Keratinocyte (primary cell): Measurements from ENCODE around the gene LHFPL2. TPM values are rescaled to one million over a fixed set of nuclear protein-coding genes. Genes with fewer than 3 reads are reported as not detected.

Experiments
- DNase-seq: peaks from one replicate; pipeline ENCODE4 v3.0.0-alpha.2; 2011; ENCODE audit warnings: low read depth, missing footprints, low spot score
- FAIRE-seq: peaks from 2 replicates; lab custom pipeline; 2011; peaks lifted over from hg19 to GRCh38; lab: Jason Lieb, UNC
- H2AFZ ChIP-seq: 2 replicates; pipeline ENCODE4 v1.6.0; 2012; ENCODE audit warnings: low read length, control low read depth, inconsistent platforms; ENCODE audit not compliant: control insufficient read depth
- H3K27ac ChIP-seq: 2 replicates; pipeline ENCODE4 v1.5.1; 2011; ENCODE audit warnings: low read length; ENCODE audit not compliant: control insufficient read depth, insufficient read depth
- H3K27me3 ChIP-seq: 3 replicates; pipeline ENCODE4 v1.6.0; 2011; ENCODE audit warnings: low read length; ENCODE audit not compliant: control insufficient read depth, insufficient read depth; ENCODE audit errors: extremely low read depth
- H3K36me3 ChIP-seq, 2 experiments: 2 replicates in 1 of 2; 3 replicates in 1 of 2; pipeline ENCODE4 v1.5.1; 2011; ENCODE audit warnings: low read length in 2 of 2, mild to moderate bottlenecking in 1 of 2; ENCODE audit not compliant: control insufficient read depth in 2 of 2, insufficient read depth in 2 of 2; ENCODE audit errors: extremely low read depth in 1 of 2
- H3K4me1 ChIP-seq: 3 replicates; pipeline ENCODE4 v1.5.1; 2011; ENCODE audit warnings: low read length; ENCODE audit not compliant: control insufficient read depth, insufficient read depth; ENCODE audit errors: extremely low read depth
- H3K4me2 ChIP-seq: 3 replicates; pipeline ENCODE4 v1.6.0; 2011; ENCODE audit warnings: low read depth, low read length; ENCODE audit not compliant: control insufficient read depth, insufficient read depth; ENCODE audit errors: extremely low read depth
- H3K4me3 ChIP-seq, 3 experiments: fragments of 200-600 bp in 1 of 3; sonication (generic) in 1 of 3; 2 replicates in 2 of 3; 3 replicates in 1 of 3; pipeline ENCODE4 v1.5.1; 2011 to 2016; ENCODE audit warnings: low read length in 3 of 3, mild to moderate bottlenecking in 3 of 3, control low read depth in 2 of 3, inconsistent platforms in 1 of 3, low read depth in 1 of 3, mixed read lengths in 1 of 3, mixed run types in 1 of 3, moderate library complexity in 1 of 3; ENCODE audit not compliant: control insufficient read depth in 2 of 3, insufficient read depth in 2 of 3; ENCODE audit errors: extremely low read depth in 1 of 3
- H3K79me2 ChIP-seq: 2 replicates; pipeline ENCODE4 v1.6.0; 2012; ENCODE audit warnings: low read length; ENCODE audit not compliant: control insufficient read depth, insufficient read depth
- H3K9ac ChIP-seq: 3 replicates; pipeline ENCODE4 v1.6.0; 2011; ENCODE audit warnings: low read length; ENCODE audit not compliant: control insufficient read depth, insufficient read depth; ENCODE audit errors: extremely low read depth
- H3K9me1 ChIP-seq: 3 replicates; pipeline ENCODE4 v1.6.0; 2011; ENCODE audit warnings: low read length; ENCODE audit not compliant: control insufficient read depth, insufficient read depth; ENCODE audit errors: extremely low read depth
- H3K9me3 ChIP-seq: 2 replicates; pipeline ENCODE4 v1.5.1; 2012; ENCODE audit warnings: low read depth, low read length; ENCODE audit not compliant: control insufficient read depth
- H4K20me1 ChIP-seq: 3 replicates; pipeline ENCODE4 v1.6.0; 2011; ENCODE audit warnings: low read length; ENCODE audit not compliant: control insufficient read depth, insufficient read depth; ENCODE audit errors: extremely low read depth
- CTCF ChIP-seq, 3 experiments: IDR thresholded peaks in 1 of 3; conservative IDR thresholded peaks in 1 of 3; optimal IDR thresholded peaks in 1 of 3; 2 replicates in 2 of 3; 3 replicates in 1 of 3; pipeline versions ENCODE3 to v1.5.1; 2011; ENCODE audit warnings: low read length in 3 of 3, mild to moderate bottlenecking in 3 of 3, moderate library complexity in 2 of 3, control low read depth in 1 of 3, inconsistent platforms in 1 of 3; ENCODE audit not compliant: insufficient read depth in 2 of 3; ENCODE audit errors: extremely low read depth in 1 of 3
- EZH2 ChIP-seq: IDR thresholded peaks from one replicate; pipeline ENCODE4 v1.6.1; 2012; ENCODE audit warnings: inconsistent platforms, mild to moderate bottlenecking, low read length, moderate library complexity
- dilution Hi-C: fragments of 300-500 bp; cut with MboI; formaldehyde crosslinking; loops from one replicate; pipeline ENCODE4 v1.7.0; 2020; ENCODE audit warnings: low sequenced_read_pairs; ENCODE audit not compliant: extremely low pct_ligation_motif_present
- polyA plus RNA-seq, 5 experiments: library from polyadenylated mRNA; depleted of rRNA in 3 of 5; stranded (reverse) in 3 of 5; stranded (forward) in 1 of 5; unstranded in 1 of 5; fragments of >200 nt; gene quantifications; 1 replicate in 1 of 5; 2 replicates in 3 of 5; 3 replicates in 1 of 5; pipeline versions ENCODE4 v1.2.1 to v1.2.3, GENCODE V29; 2011 to 2012; ENCODE audit warnings: missing spikeins in 2 of 5, low read depth in 1 of 5, low replicate concordance in 1 of 5

Gene LHFPL2
- polyA plus RNA-seq, 1 donor (not counting 4 experiments of a cell fraction or from before 2014, with no cell fraction given): 11.4 TPM

GRCh38 chr5:78523314-78524193 lies 125.0 kb downstream of the LHFPL2 start:
- no peak overlapping the region for H3K4me2 ChIP-seq
- H3K4me3 ChIP-seq: no peak overlapping the region
- H3K9me1 ChIP-seq: no peaks in the 10 kb centered on the region
- no peaks in the 10 kb centered on the region for H3K9me3 ChIP-seq
- no peak for DNase-seq
- no peaks in the 10 kb centered on the region for H3K79me2 ChIP-seq
- H3K4me1 ChIP-seq: peaks cover 41% of the 10 kb centered on the region
- dilution Hi-C loops: no loop called here
- no peak overlapping the region for H3K9ac ChIP-seq
- no peaks in the 10 kb centered on the region for H3K27me3 ChIP-seq
- no peaks in the 10 kb centered on the region for H4K20me1 ChIP-seq
- TF ChIP-seq CTCF (optimal IDR thresholded peaks at IDR 0.05 in 1 of 3, IDR thresholded peaks at IDR 0.05 in 1 of 3, conservative IDR thresholded peaks at IDR 0.05 in 1 of 3; ENCODE audit: extremely low read depth in 1 of 3, insufficient read depth in 2 of 3, low read length in 3 of 3): no peak
- TF ChIP-seq EZH2: no peak
- no peak for FAIRE-seq
- no peak overlapping the region for H2AFZ ChIP-seq
- H3K27ac ChIP-seq: no peak overlapping the region
- peaks cover 0 to 2% of the 10 kb centered on the region in 2 experiments for H3K36me3 ChIP-seq

GRCh38 chr5:78522476-78523260 lies 125.9 kb downstream of the LHFPL2 start:
- Histone ChIP-seq H4K20me1 (no peaks in the 10 kb centered on the region), H3K36me3 (peaks cover 0 to 2% of the 10 kb centered on the region in 2 experiments), H3K4me3 (no peak overlapping the region), H3K27ac (no peak overlapping the region), H3K4me2 (no peak overlapping the region), H3K4me1 (peaks cover 38% of the 10 kb centered on the region), H3K9ac (no peak overlapping the region), H2AFZ (no peak overlapping the region), H3K9me1 (no peaks in the 10 kb centered on the region), H3K79me2 (no peaks in the 10 kb centered on the region), H3K27me3 (no peaks in the 10 kb centered on the region), H3K9me3 (no peaks in the 10 kb centered on the region)
- no peak for TF ChIP-seq CTCF (optimal IDR thresholded peaks at IDR 0.05 in 1 of 3, IDR thresholded peaks at IDR 0.05 in 1 of 3, conservative IDR thresholded peaks at IDR 0.05 in 1 of 3; ENCODE audit: extremely low read depth in 1 of 3, insufficient read depth in 2 of 3, low read length in 3 of 3)
- no peak for TF ChIP-seq EZH2
- dilution Hi-C loops: no loop called here
- FAIRE-seq: no peak
- DNase-seq: no peak
